ENCODE measurements around the gene ATP13A1.
A peak's percentile ranks its signal among the peaks of the same experiment; 100 is the strongest.
"Not testable (repeated sequence)": the region's sequence is repeated elsewhere in the genome, so short reads cannot be mapped to it uniquely, and the experiment has no call there.

The ATP13A1 gene

GRCh38 chr19:19674315-19674714 is 10.8 kb upstream of the ATP13A1 start:
- no peak for TF ChIP-seq CTCF (IDR thresholded peaks at IDR 0.05; ENCODE audit: insufficient read depth, missing control alignments)
- DNase-seq (ENCODE audit: insufficient read length, low spot score) (no peak), FAIRE-seq (no peak)

- TF ChIP-seq CTCF (IDR thresholded peaks at IDR 0.05; ENCODE audit: insufficient read depth, missing control alignments): no peak
- FAIRE-seq (no peak), DNase-seq (ENCODE audit: insufficient read length, low spot score) (no peak)
Observed at GRCh38 chr19:19672816-19673215, 9.3 kb upstream of the ATP13A1 start.

GRCh38 chr19:19670070-19670551 is 6.6 kb upstream of the ATP13A1 start:
- TF ChIP-seq CTCF (IDR thresholded peaks at IDR 0.05; ENCODE audit: insufficient read depth, missing control alignments): no peak
- DNase-seq (ENCODE audit: insufficient read length, low spot score): no peak
- no peak for FAIRE-seq

GRCh38 chr19:19668230-19669012 is 4.9 kb upstream of the ATP13A1 start, which contains the start of gene ZNF101:
Gene ZNF101, plus strand, starts transcription at chr19:19668839. Its CDS starts 125 bp downstream, at chr19:19668964.
- no peak for FAIRE-seq

GRCh38 chr19:19665420-19665948 is 2.0 kb upstream of the ATP13A1 start:
- DNase-seq (ENCODE audit: insufficient read length, low spot score); FAIRE-seq: not testable (repeated sequence)

More at GRCh38 chr19:19668230-19669012, 4.9 kb upstream of the ATP13A1 start, which contains the start of gene ZNF101:
- TF ChIP-seq CTCF (IDR thresholded peaks at IDR 0.05; ENCODE audit: insufficient read depth, missing control alignments): no peak
- DNase-seq (ENCODE audit: insufficient read length, low spot score): peak; percentile 85

GRCh38 chr19:19662871-19663255 is 613 bp downstream of the ATP13A1 start:
- FAIRE-seq: no peak

GRCh38 chr19:19662344-19662743 is 1.1 kb downstream of the ATP13A1 start:
- no peak for FAIRE-seq
- DNase-seq (ENCODE audit: insufficient read length, low spot score): no peak
- TF ChIP-seq CTCF (IDR thresholded peaks at IDR 0.05; ENCODE audit: insufficient read depth, missing control alignments): no peak

More at GRCh38 chr19:19662871-19663255, 613 bp downstream of the ATP13A1 start:
- no peak for DNase-seq (ENCODE audit: insufficient read length, low spot score)
- TF ChIP-seq CTCF (IDR thresholded peaks at IDR 0.05; ENCODE audit: insufficient read depth, missing control alignments): no peak
